Thymus (tissue), 11 donors: ENCODE measurements around the gene PCBP3. TPM values are rescaled to one million over a fixed set of nuclear protein-coding genes. Genes with fewer than 3 reads are reported as not detected.

Source experiments
- DNase-seq, 9 donors: peaks; one replicate each; pipeline ENCODE4 v3.0.0-alpha.2; 2013; ENCODE audit warnings: low spot score in 9 of 9, low read depth in 6 of 9, missing footprints in 1 of 9
- H3K27ac ChIP-seq, 2 donors: one replicate each; pipeline ENCODE4 v1.5.1; 2013; ENCODE audit warnings: control low read depth in 1 of 2, low read depth in 1 of 2, low read length in 1 of 2, mild to moderate bottlenecking in 1 of 2, moderate library complexity in 1 of 2
- H3K27me3 ChIP-seq, 2 donors: one replicate each; pipeline ENCODE4 v1.5.1; 2013; ENCODE audit warnings: low read length in 1 of 2; ENCODE audit not compliant: control insufficient read depth in 2 of 2, insufficient read depth in 1 of 2
- H3K36me3 ChIP-seq, 2 donors: one replicate each; pipeline ENCODE4 v1.5.1; 2013; ENCODE audit warnings: low read length in 1 of 2, mild to moderate bottlenecking in 1 of 2, moderate library complexity in 1 of 2; ENCODE audit not compliant: control insufficient read depth in 2 of 2, insufficient read depth in 2 of 2
- H3K4me1 ChIP-seq, 2 donors: one replicate each; pipeline ENCODE4 v1.5.1; 2013; ENCODE audit warnings: low read length in 2 of 2; ENCODE audit not compliant: control insufficient read depth in 2 of 2, insufficient read depth in 2 of 2
- H3K4me3 ChIP-seq, 2 donors: one replicate each; pipeline ENCODE4 v1.5.1; 2013; ENCODE audit warnings: low read length in 2 of 2, control low read depth in 1 of 2, mild to moderate bottlenecking in 1 of 2
- H3K9me3 ChIP-seq, 2 donors: one replicate each; pipeline ENCODE4 v1.5.1; 2013; ENCODE audit warnings: low read length in 1 of 2, mild to moderate bottlenecking in 1 of 2; ENCODE audit not compliant: control insufficient read depth in 2 of 2, insufficient read depth in 1 of 2
- WGBS: extraction: QIAGEN DNeasy Blood & Tissue Kit; methylation state at CpG from one replicate; pipeline ENCODE4 v1.1.7; 2013; 5-methylcytosine and 5-hydroxymethylcytosine counted together
- polyA plus RNA-seq: library from polyadenylated mRNA; stranded (reverse); fragments of 200-250 nt; gene quantifications from one replicate; pipeline ENCODE4 v1.2.3, GENCODE V29; 2013
- total RNA-seq: library from RNA; stranded (reverse); fragments of 120-200 nt; gene quantifications from one replicate; pipeline ENCODE4 v1.2.4, GENCODE V29; 2013
- donor health status: healthy.

The PCBP3 gene
- total and polyA plus RNA-seq, 2 donors = 12.8 to 44.9 TPM

DNA sequence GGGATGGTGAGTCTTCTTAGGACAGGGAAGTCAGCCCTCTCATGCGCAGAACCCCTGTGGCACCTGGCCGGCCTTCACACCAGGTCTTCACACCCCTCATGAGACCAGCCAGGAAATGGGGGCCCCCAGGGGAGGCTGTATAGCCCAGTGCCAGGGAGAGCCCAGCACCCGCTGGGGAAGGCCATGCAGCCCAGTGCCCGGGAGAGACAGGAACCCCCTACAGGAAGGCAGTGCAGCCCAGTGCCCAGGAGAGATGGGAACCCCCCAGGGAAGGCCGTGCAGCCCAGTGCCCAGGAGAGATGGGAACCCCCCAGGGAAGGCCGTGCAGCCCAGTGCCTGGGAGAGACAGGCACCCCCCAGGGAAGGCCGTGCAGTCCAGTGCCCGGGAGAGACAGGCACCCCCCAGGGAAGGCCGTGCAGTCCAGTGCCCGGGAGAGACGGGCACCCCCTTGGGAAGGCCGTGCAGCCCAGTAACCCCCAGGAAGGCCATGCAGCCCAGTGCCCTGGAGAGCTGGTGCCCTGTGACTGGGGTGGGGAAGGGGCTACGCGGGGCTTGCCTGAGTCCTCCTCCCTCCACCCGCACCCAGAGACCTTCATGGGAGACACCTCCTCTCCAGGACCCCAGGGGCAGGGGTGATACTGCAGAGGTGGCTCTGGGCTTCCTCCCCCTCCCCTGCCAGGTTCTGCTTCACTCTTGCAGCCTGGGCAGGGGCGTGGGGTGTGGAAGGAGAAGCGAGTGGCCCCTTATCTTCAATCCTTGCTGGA is 227.5 kb downstream of the PCBP3 start:
- Histone ChIP-seq H3K27ac (no peak overlapping the region), H3K36me3 (peaks cover 0 to 15% of the 10 kb centered on the region in 2 donors), H3K9me3 (no peaks in the 10 kb centered on the region), H3K4me1 (peaks cover 0 to 7% of the 10 kb centered on the region in 2 donors), H3K4me3 (no peak overlapping the region), H3K27me3 (no peaks in the 10 kb centered on the region)
- no peak for DNase-seq
- WGBS = 93% methylated on average over 17 of the region's 17 CpGs

DNA sequence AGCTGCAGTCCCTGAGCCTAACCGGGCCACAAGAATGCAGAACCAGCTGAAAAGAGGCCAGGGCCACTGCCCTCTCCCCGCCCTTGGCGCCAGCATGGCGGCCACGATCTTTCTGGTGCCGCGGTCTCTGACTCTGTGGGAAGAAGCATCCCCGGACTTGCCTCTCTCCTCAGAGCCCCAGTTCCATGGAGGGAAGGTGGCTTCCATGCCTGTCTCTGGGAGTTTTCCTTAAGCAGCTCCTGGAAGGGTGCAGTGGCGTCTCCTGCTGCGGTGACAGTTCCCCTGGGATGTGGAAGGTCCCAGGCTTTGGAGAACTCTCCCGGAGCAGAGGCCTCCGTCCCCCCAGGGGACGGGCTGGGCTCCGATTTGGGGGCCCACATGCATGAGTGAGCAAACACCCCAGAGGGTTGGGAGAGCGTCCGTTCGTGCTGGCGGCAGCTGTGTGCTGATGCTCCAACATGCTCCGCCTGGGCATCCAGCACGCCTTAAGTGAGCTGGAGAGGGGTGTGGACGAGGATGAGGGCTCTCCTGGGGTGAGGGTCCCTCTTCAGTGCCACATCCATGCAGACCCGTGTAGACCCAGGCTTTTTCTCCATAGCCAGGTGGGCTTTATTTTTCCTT is 228.2 kb downstream of the PCBP3 start:
- no peaks in the 10 kb centered on the region for H3K9me3 ChIP-seq
- peaks cover 0 to 7% of the 10 kb centered on the region in 2 donors for H3K4me1 ChIP-seq
- H3K27ac ChIP-seq = no peak overlapping the region
- H3K27me3 ChIP-seq = no peaks in the 10 kb centered on the region
- H3K4me3 ChIP-seq = no peak overlapping the region
- DNase-seq = no peak
- 94% methylated on average over 22 of the region's 22 CpGs for WGBS
- H3K36me3 ChIP-seq = peaks cover 0 to 15% of the 10 kb centered on the region in 2 donors

DNA sequence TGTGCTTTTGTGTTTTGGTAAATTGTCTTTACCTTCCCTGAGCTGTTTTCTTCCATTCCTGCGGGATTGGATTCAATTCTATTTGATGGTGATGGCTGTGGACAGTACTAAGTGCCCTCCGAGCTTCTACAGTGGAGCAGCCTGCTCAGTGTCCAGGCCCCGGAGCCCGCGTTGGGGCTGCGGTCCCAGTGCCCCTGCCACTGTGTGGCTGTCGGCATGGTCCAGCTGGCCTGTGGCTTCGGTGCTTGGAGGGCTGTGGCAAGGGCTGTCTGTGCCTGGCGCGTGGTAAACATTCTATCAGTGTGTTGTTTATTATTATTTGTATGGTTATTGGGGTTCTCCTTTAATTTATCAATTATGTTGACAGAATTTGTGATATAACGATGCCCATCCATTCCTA is 228.9 kb downstream of the PCBP3 start:
- no peak overlapping the region for H3K27ac ChIP-seq
- WGBS = 98% methylated on average over 11 of the region's 11 CpGs
- H3K4me3 ChIP-seq = no peak overlapping the region
- H3K9me3 ChIP-seq = no peaks in the 10 kb centered on the region
- no peaks in the 10 kb centered on the region for H3K27me3 ChIP-seq
- DNase-seq = no peak
- peaks cover 0 to 9% of the 10 kb centered on the region in 2 donors for H3K36me3 ChIP-seq
- peaks cover 0 to 10% of the 10 kb centered on the region in 2 donors for H3K4me1 ChIP-seq

DNA sequence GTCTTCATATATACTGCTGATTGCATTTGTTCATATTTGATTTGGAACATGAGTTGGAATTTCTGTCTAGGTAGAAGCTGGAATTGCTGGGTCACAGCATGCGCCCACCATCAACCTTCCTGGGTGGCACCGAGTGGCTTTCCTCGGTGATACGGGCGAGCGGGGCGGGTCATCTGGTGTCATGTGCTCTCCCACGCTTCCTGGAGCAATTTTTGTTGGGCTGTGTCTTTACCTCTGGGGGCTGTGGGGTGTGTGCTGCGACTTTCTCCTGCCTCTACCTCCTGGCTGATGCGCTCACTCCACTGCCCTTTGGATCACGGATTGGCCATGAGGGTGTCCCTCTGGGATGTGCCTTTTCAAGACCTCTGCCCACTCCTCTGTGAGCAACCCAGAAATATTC is 229.4 kb downstream of the PCBP3 start:
- H3K27ac ChIP-seq = no peak overlapping the region
- H3K9me3 ChIP-seq = no peaks in the 10 kb centered on the region
- no peak for DNase-seq
- peaks cover 0 to 8% of the 10 kb centered on the region in 2 donors for H3K36me3 ChIP-seq
- no peak overlapping the region for H3K4me3 ChIP-seq
- H3K27me3 ChIP-seq = no peaks in the 10 kb centered on the region
- 92% methylated on average over 11 of the region's 11 CpGs for WGBS
- H3K4me1 ChIP-seq = peaks cover 0 to 8% of the 10 kb centered on the region in 2 donors

DNA sequence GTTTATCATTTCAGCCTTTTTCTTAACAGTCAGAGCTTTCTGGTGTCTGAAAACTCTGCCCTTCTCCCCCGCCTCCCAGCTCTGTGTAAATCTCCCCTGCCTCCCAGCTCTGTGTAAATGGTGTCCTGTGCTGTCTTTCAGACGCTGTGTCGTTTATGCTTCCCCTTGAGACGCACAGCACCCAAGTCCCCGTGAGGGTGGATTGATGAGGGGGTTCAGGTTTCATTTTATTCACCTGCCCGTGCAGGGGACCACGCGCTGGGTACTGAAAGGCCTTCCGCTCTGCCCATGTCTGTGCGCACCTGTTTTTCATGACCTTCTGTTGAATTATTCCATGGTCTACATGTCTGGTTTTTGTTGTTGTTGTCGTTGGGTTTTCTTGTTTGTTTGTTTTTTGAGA is 229.9 kb downstream of the PCBP3 start:
- WGBS = 96% methylated on average over 11 of the region's 11 CpGs
- no peak for DNase-seq
- H3K4me1 ChIP-seq = peaks cover 0 to 8% of the 10 kb centered on the region in 2 donors
- peaks cover 0 to 8% of the 10 kb centered on the region in 2 donors for H3K36me3 ChIP-seq
- H3K9me3 ChIP-seq = no peaks in the 10 kb centered on the region
- H3K27ac ChIP-seq = no peak overlapping the region
- H3K4me3 ChIP-seq = no peak overlapping the region
- no peaks in the 10 kb centered on the region for H3K27me3 ChIP-seq

DNA sequence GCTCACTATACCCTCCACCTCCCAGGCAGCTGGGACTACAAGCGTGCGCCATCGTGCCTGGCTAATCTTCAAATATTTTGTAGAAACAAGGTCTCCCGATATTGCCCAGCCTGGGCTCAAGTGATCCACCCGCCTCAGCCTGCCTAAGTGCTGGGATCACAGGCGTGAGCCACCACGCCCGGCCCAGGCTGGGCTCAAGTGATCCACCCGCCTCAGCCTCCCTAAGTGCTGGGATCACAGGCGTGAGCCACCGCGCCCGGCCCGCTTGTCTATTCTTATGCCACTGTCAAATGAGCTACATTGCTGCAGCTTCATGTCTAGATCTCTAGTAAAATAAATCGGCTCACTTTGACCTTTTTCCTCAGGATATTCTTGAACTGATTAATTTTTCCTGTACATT is 230.3 kb downstream of the PCBP3 start:
- no peaks in the 10 kb centered on the region for H3K27me3 ChIP-seq
- no peak overlapping the region for H3K27ac ChIP-seq
- peaks cover 0 to 8% of the 10 kb centered on the region in 2 donors for H3K4me1 ChIP-seq
- no peak for DNase-seq
- WGBS = 97% methylated on average over 15 of the region's 15 CpGs
- no peaks in the 10 kb centered on the region for H3K9me3 ChIP-seq
- no peak overlapping the region for H3K4me3 ChIP-seq
- H3K36me3 ChIP-seq = peaks cover 0 to 8% of the 10 kb centered on the region in 2 donors

DNA sequence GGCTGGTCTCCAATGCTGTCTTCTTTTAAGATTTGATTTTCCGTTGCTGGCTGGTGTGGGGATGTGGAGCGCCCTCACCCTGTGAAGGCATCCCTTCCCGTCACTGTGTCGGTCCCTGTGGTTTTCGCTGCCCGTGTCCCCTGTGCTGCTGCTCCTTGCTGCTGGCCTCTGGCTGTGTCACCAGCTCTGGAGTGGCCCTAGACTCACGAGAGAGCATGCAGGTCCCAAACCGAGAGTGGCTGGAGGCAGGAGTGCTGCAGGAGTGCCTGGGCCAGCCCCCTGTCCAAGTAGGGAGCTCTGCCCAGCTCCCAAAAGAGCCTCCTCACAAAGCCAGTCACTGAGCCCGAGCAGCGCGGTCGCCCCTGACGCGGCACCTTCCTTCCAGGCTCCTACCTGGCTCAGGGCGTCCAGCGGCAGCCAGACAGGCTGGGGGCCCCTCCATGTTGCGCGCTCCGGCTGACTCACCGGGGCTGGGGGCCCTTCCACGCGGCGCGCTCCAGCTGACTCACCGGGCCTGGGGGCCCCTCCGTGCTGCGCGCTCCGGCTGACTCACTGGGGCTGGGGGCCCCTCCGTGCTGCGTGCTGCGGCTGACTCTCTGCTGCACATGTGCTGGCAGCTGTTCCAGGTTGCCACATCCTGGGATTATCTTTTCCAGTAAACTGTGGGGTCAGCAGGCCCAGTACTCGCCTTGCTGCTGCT is 231.3 kb downstream of the PCBP3 start:
- no peak for DNase-seq
- peaks cover 0 to 8% of the 10 kb centered on the region in 2 donors for H3K36me3 ChIP-seq
- no peaks in the 10 kb centered on the region for H3K27me3 ChIP-seq
- H3K4me1 ChIP-seq = peaks cover 0 to 10% of the 10 kb centered on the region in 2 donors
- H3K27ac ChIP-seq = no peak overlapping the region
- no peaks in the 10 kb centered on the region for H3K9me3 ChIP-seq
- WGBS = 88% methylated on average over 33 of the region's 33 CpGs
- H3K4me3 ChIP-seq = no peak overlapping the region

DNA sequence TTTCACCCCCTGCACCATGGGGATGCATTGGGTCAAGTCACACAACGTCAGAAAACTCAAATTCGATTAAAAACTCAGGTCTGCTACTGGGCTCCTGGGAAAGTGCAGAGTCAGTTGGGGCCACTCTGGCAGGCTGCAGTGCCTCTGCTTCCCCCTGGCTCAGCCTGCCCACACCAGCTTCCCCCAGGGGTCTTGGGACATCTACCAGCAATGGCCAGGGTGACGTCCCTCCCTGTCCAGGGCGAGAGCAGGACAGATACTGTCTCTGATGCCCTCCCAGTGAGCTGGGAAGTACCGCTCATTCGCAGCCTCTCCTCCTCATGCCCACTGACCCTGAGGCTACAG is 231.9 kb downstream of the PCBP3 start:
- Histone ChIP-seq H3K4me3 (no peak overlapping the region), H3K9me3 (no peaks in the 10 kb centered on the region), H3K27ac (no peak overlapping the region), H3K4me1 (peaks cover 5 to 15% of the 10 kb centered on the region in 2 donors), H3K27me3 (no peaks in the 10 kb centered on the region), H3K36me3 (peaks cover 0 to 8% of the 10 kb centered on the region in 2 donors)
- no peak for DNase-seq
- 89% methylated on average over 6 of the region's 6 CpGs for WGBS

DNA sequence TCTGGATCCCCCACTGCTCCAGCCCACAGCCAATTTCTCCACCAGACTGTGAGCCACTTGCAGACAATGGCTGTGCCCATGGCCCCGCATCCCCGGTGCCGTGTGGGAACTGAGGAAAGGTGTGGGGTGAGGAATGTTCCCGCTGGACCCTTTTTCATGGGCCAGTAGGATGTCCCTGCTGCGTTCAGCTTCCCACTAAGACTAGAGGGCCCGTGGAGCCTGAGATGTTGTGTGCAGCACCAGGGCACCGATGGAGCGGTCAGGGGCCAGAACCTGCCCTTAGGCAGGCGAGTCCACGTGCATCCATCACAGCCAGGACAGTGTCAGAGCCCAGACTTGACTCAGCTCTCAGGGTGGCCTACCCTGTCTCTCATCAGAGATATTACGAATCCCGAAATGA is 232.4 kb downstream of the PCBP3 start:
- Histone ChIP-seq H3K36me3 (peaks cover 0 to 5% of the 10 kb centered on the region in 2 donors), H3K27me3 (no peaks in the 10 kb centered on the region), H3K4me1 (peaks cover 9 to 20% of the 10 kb centered on the region in 2 donors), H3K9me3 (no peaks in the 10 kb centered on the region), H3K4me3 (no peak overlapping the region), H3K27ac (no peak overlapping the region)
- 93% methylated on average over 12 of the region's 12 CpGs for WGBS
- no peak for DNase-seq
